HEK293T (cell line): ENCODE measurements around the gene HELZ.

Experiments used
- CTCF ChIA-PET: fragments of 350-600 bp; formaldehyde crosslinking; extraction: SDS; loops from one replicate; lab custom pipeline; 2021; ENCODE audit warnings: antibody characterized with exemption, inconsistent platforms; lab: Yijun Ruan, JAX
- POLR2A ChIA-PET: fragments of 350-600 bp; formaldehyde crosslinking; extraction: SDS; loops from one replicate; lab custom pipeline; 2020; ENCODE audit warnings: antibody characterized with exemption, inconsistent platforms; lab: Yijun Ruan, JAX
- DNase-seq: peaks from one replicate; pipeline ENCODE4 v3.0.0; 2012; ENCODE audit warnings: mixed read lengths; ENCODE audit errors: extremely low spot score
- ARNT ChIP-seq: fragments of 450-650 bp; IDR thresholded peaks from 2 replicates; pipeline ENCODE4 v1.6.1; 2017; ENCODE audit warnings: mild to moderate bottlenecking
- BHLHE40 ChIP-seq: fragments of 450-650 bp; IDR thresholded peaks from 2 replicates; pipeline ENCODE4 v1.6.1; 2016; ENCODE audit warnings: mild to moderate bottlenecking, moderate library complexity, borderline replicate concordance
- CTBP1 ChIP-seq: fragments of 450-650 bp; IDR thresholded peaks from 2 replicates; pipeline ENCODE4 v1.6.1; 2016; ENCODE audit warnings: borderline replicate concordance
- ELF4 ChIP-seq: fragments of 450-650 bp; IDR thresholded peaks from 2 replicates; pipeline ENCODE4 v1.6.1; 2017; ENCODE audit warnings: antibody characterized with exemption
- FOXA1 ChIP-seq: fragments of 450-650 bp; IDR thresholded peaks from 2 replicates; pipeline ENCODE4 v1.6.1; 2016; ENCODE audit warnings: mild to moderate bottlenecking
- FOXK2 ChIP-seq: fragments of 450-650 bp; IDR thresholded peaks from 2 replicates; pipeline ENCODE4 v1.6.1; 2016; ENCODE audit warnings: mild to moderate bottlenecking
- FOXM1 ChIP-seq: fragments of 450-650 bp; IDR thresholded peaks from 2 replicates; pipeline ENCODE4 v1.6.1; 2017; ENCODE audit warnings: mild to moderate bottlenecking, borderline replicate concordance
- HDGF ChIP-seq: fragments of 450-650 bp; IDR thresholded peaks from 2 replicates; pipeline ENCODE4 v1.6.1; 2017; ENCODE audit warnings: antibody characterized with exemption, borderline replicate concordance
- L3MBTL2 ChIP-seq: fragments of 450-650 bp; conservative IDR thresholded peaks from 2 replicates; pipeline ENCODE4 v1.6.1; 2016; ENCODE audit warnings: mild to moderate bottlenecking
- LEF1 ChIP-seq: fragments of 450-650 bp; IDR thresholded peaks from 2 replicates; pipeline ENCODE4 v1.6.1; 2017; ENCODE audit warnings: mild to moderate bottlenecking, borderline replicate concordance
- NFRKB ChIP-seq: fragments of 450-650 bp; IDR thresholded peaks from 2 replicates; pipeline ENCODE4 v1.6.1; 2016; ENCODE audit warnings: mild to moderate bottlenecking, moderate library complexity
- SP1 ChIP-seq: fragments of 450-650 bp; IDR thresholded peaks from 2 replicates; pipeline ENCODE4 v1.6.1; 2017
- SUZ12 ChIP-seq: fragments of 450-650 bp; IDR thresholded peaks from 2 replicates; pipeline ENCODE4 v1.6.1; 2016; ENCODE audit warnings: mild to moderate bottlenecking
- TARDBP ChIP-seq: fragments of 450-650 bp; IDR thresholded peaks from 2 replicates; pipeline ENCODE4 v1.6.1; 2016
- ZNF384 ChIP-seq: fragments of 450-650 bp; IDR thresholded peaks from 2 replicates; pipeline ENCODE4 v1.6.1; 2016
- TF ChIP-seq, protein P1 (sequence below): fragments of 450-650 bp; IDR thresholded peaks from 2 replicates; pipeline ENCODE4 v1.6.1; 2016

HELZ gene

GRCh38 chr17:67052720-67053437 lies 192.1 kb downstream of the HELZ start:
- CTCF ChIA-PET: no interaction called here
- TF ChIP-seq SP1 (no peak), TARDBP (no peak), SUZ12 (no peak), ELF4 (no peak), FOXA1 (no peak), ARNT (no peak), FOXK2 (no peak), HDGF (no peak), LEF1 (no peak), FOXM1 (no peak), NFRKB (no peak), BHLHE40 (no peak), L3MBTL2 (no peak)
- TF ChIP-seq, protein P1, sequence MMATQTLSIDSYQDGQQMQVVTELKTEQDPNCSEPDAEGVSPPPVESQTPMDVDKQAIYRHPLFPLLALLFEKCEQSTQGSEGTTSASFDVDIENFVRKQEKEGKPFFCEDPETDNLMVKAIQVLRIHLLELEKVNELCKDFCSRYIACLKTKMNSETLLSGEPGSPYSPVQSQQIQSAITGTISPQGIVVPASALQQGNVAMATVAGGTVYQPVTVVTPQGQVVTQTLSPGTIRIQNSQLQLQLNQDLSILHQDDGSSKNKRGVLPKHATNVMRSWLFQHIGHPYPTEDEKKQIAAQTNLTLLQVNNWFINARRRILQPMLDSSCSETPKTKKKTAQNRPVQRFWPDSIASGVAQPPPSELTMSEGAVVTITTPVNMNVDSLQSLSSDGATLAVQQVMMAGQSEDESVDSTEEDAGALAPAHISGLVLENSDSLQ: no peak
- POLR2A ChIA-PET: no interaction called here
- DNase-seq: no peak

DNA sequence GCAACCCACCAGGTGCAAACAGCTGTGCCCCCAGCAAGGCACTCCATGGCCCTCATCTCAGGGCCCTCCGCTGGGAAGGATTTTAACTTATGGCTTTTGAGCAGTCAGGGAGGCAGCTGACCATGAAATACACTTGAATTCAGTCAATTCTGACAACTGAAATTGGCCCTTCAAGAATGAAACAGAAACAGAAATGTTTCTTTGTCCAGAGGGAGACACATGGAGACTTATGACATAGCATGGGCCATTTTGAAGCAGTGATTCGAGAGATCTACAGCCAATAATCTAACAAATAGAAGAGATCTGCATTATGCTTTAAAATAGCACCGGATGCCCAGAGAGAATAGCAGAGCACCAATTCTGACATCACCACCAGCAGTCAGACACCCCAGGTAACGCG lies 193.2 kb downstream of the HELZ start:
- CTCF ChIA-PET: no interaction called here
- TF ChIP-seq HDGF (no peak), CTBP1 (no peak), SP1 (no peak), ARNT (no peak), FOXK2 (no peak)
- no peak for DNase-seq
- POLR2A ChIA-PET: no interaction called here

- CTCF ChIA-PET: no interaction called here
- no peak for DNase-seq
Measured at GRCh38 chr17:67051155-67051538, 193.8 kb downstream of the HELZ start.

GRCh38 chr17:67050471-67051154 lies 194.4 kb downstream of the HELZ start:
- ChIA-PET POLR2A (no interaction called here), CTCF (no interaction called here)
- DNase-seq: no peak
- no peak for TF ChIP-seq ZNF384
- no peak for TF ChIP-seq NFRKB
- no peak for TF ChIP-seq FOXA1
- TF ChIP-seq, protein P1: no peak
- no peak for TF ChIP-seq ELF4
- no peak for TF ChIP-seq TARDBP
- no peak for TF ChIP-seq SP1
- no peak for TF ChIP-seq BHLHE40
- TF ChIP-seq HDGF: no peak
- TF ChIP-seq ARNT: no peak
- no peak for TF ChIP-seq FOXK2
- no peak for TF ChIP-seq CTBP1
- TF ChIP-seq L3MBTL2: no peak
- TF ChIP-seq FOXM1: no peak
- no peak for TF ChIP-seq SUZ12
- TF ChIP-seq LEF1: no peak

More at GRCh38 chr17:67051155-67051538, 193.8 kb downstream of the HELZ start:
- no peak for TF ChIP-seq FOXK2
- no peak for TF ChIP-seq ZNF384
- no peak for TF ChIP-seq TARDBP
- TF ChIP-seq FOXA1: no peak
- TF ChIP-seq CTBP1: no peak
- POLR2A ChIA-PET: no interaction called here

- no peak for DNase-seq
- TF ChIP-seq ZNF384 (no peak), ELF4 (no peak), LEF1 (no peak), TARDBP (no peak), SP1 (no peak), SUZ12 (no peak), BHLHE40 (no peak), FOXM1 (no peak), HDGF (no peak), FOXK2 (no peak), CTBP1 (no peak), NFRKB (no peak), ARNT (no peak), FOXA1 (no peak), L3MBTL2 (no peak)
- TF ChIP-seq, protein P1: no peak
- ChIA-PET POLR2A (no interaction called here), CTCF (no interaction called here)
Measured at GRCh38 chr17:67050066-67050465, 194.9 kb downstream of the HELZ start.

DNA sequence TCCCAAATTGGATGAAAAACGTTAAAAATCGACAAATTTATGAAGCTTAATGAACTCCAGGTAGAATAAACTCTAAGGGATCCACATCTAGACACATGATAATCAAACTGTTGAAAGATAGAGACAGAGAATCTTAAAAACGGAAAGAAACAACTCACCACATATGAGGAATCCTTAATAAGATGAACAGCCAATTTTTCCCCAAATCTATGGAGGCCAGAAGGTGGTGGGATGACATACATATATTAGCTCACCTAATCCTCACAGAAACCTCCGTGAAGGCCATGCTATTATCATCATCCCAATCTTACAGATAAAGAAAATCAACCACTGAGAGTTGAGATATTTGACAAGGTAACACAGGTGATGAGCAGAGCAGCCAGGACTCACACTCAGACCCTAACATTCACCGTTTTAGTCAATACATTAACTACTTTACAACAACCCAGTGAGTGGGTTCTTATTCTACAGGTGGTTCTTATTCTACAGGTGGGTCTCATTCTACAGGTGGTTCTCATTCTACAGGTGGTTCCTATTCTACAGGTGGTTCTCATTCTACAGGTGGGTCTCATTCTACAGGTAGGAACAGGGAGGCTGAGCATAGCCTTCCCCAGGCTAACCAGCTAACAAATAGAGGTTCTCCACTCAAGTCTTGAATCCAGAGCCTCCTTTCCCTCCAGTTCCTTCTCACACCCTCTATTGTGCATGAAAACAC lies 195.8 kb downstream of the HELZ start:
- no peak for DNase-seq
- no peak for TF ChIP-seq LEF1
- TF ChIP-seq CTBP1: no peak
- no peak for TF ChIP-seq SUZ12
- TF ChIP-seq, protein P1: no peak
- TF ChIP-seq SP1: no peak
- TF ChIP-seq FOXA1: no peak
- no peak for TF ChIP-seq ARNT
- no peak for TF ChIP-seq ZNF384
- no peak for TF ChIP-seq HDGF
- no peak for TF ChIP-seq BHLHE40
- TF ChIP-seq FOXM1: no peak
- no peak for TF ChIP-seq TARDBP
- TF ChIP-seq NFRKB: no peak
- no peak for TF ChIP-seq ELF4
- TF ChIP-seq L3MBTL2: no peak
- no peak for TF ChIP-seq FOXK2
- ChIA-PET POLR2A (no interaction called here), CTCF (no interaction called here)
